ENCODE measurements around the gene GNPTAB. TPM values are rescaled to one million over a fixed set of nuclear protein-coding genes. Genes with fewer than 3 reads are reported as not detected.
"Not testable (repeated sequence)": the region's sequence is repeated elsewhere in the genome, so short reads cannot be mapped to it uniquely, and the experiment has no call there.

Gene GNPTAB
- polyA plus RNA-seq, 5 donors = 34.7 to 51.2 (median 48.8) TPM

- DNase-seq = not testable (repeated sequence)
These were observed 19.4 kb downstream of the GNPTAB start for GRCh38 chr12:101811342-101811741.

GRCh38 chr12:101809208-101809607, 21.6 kb downstream of the GNPTAB start:
- DNase-seq = no peak

GRCh38 chr12:101806265-101806664, 24.5 kb downstream of the GNPTAB start:
- DNase-seq = no peak

- no peak for DNase-seq
These were observed 26.4 kb downstream of the GNPTAB start for GRCh38 chr12:101804409-101804808.

GRCh38 chr12:101803978-101804377, 26.8 kb downstream of the GNPTAB start:
- DNase-seq = no peak

GRCh38 chr12:101802486-101802885, 28.3 kb downstream of the GNPTAB start:
- DNase-seq = no peak

GRCh38 chr12:101799774-101800173, 31.0 kb downstream of the GNPTAB start:
- no peak for DNase-seq

GRCh38 chr12:101795786-101796185, 35.0 kb downstream of the GNPTAB start:
- no peak for DNase-seq

GRCh38 chr12:101795013-101795412, 35.7 kb downstream of the GNPTAB start:
- DNase-seq = no peak

- no peak for DNase-seq
These were observed 36.2 kb downstream of the GNPTAB start for GRCh38 chr12:101794574-101794973.

- DNase-seq = no peak
These were observed 37.4 kb downstream of the GNPTAB start for GRCh38 chr12:101793401-101793800.

- no peak for DNase-seq
These were observed 38.5 kb downstream of the GNPTAB start for GRCh38 chr12:101792046-101792931.

GRCh38 chr12:101789171-101789570, 41.6 kb downstream of the GNPTAB start:
- DNase-seq = no peak

- no peak for DNase-seq
These were observed 45.1 kb downstream of the GNPTAB start for GRCh38 chr12:101785671-101786070.

- DNase-seq = no peak
These were observed 46.4 kb downstream of the GNPTAB start for GRCh38 chr12:101784376-101784775.

- DNase-seq = no peak
These were observed 46.9 kb downstream of the GNPTAB start for GRCh38 chr12:101783838-101784237.

- DNase-seq = no peak
These were observed 47.6 kb downstream of the GNPTAB start for GRCh38 chr12:101783150-101783549.

GRCh38 chr12:101782273-101782731, 48.5 kb downstream of the GNPTAB start:
- no peak for DNase-seq

- DNase-seq = no peak
These were observed 48.9 kb downstream of the GNPTAB start for GRCh38 chr12:101781834-101782233.

- DNase-seq = no peak
These were observed 50.2 kb downstream of the GNPTAB start for GRCh38 chr12:101780599-101780998.

- no peak for DNase-seq
These were observed 51.1 kb downstream of the GNPTAB start for GRCh38 chr12:101779626-101780025.

GRCh38 chr12:101779200-101779599, 51.6 kb downstream of the GNPTAB start:
- DNase-seq = no peak

GRCh38 chr12:101777978-101778377, 52.8 kb downstream of the GNPTAB start:
- DNase-seq = no peak

- no peak for DNase-seq
These were observed 53.3 kb downstream of the GNPTAB start for GRCh38 chr12:101777485-101777884.

All from right lung (tissue), 5 donors.